Smooth muscle cell of the pulmonary artery (primary cell): ENCODE results near the gene CDKN1C. TPM values are rescaled to one million over a fixed set of nuclear protein-coding genes. Genes with fewer than 3 reads are reported as not detected.

Source experiments
- total RNA-seq: library from RNA; depleted of rRNA; stranded (reverse); fragments of >200 nt; gene quantifications from 2 replicates; pipeline ENCODE4 v1.2.3, GENCODE V29; 2014

The CDKN1C gene
- total RNA-seq: 1.2 and 1.3 TPM in 2 replicates

DNA sequence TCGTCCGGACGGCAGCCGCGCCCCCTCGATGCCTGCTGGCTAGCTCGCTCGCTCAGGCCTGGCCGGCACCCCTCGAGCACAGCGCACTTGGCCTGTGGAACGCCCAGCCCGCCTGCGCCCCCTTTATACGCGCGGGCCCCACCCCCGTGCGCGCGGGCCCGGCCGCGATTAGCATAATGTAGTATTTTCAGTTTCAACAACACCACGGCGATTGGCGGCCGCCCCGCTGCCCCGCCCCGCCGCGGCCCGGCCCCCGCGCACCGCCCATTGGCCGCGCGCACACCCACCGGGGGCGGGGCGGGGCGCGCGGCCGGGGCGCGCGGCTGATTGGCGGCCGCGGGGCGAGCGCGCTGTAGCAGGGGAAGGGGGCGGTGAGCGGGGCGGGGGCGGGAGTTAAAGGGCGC, at the start of gene CDKN1C:
Gene CDKN1C (minus strand): TSS at position 98 of the 404 bp plus-strand sequence. CDS start 319 bp downstream, outside the sequence.

DNA sequence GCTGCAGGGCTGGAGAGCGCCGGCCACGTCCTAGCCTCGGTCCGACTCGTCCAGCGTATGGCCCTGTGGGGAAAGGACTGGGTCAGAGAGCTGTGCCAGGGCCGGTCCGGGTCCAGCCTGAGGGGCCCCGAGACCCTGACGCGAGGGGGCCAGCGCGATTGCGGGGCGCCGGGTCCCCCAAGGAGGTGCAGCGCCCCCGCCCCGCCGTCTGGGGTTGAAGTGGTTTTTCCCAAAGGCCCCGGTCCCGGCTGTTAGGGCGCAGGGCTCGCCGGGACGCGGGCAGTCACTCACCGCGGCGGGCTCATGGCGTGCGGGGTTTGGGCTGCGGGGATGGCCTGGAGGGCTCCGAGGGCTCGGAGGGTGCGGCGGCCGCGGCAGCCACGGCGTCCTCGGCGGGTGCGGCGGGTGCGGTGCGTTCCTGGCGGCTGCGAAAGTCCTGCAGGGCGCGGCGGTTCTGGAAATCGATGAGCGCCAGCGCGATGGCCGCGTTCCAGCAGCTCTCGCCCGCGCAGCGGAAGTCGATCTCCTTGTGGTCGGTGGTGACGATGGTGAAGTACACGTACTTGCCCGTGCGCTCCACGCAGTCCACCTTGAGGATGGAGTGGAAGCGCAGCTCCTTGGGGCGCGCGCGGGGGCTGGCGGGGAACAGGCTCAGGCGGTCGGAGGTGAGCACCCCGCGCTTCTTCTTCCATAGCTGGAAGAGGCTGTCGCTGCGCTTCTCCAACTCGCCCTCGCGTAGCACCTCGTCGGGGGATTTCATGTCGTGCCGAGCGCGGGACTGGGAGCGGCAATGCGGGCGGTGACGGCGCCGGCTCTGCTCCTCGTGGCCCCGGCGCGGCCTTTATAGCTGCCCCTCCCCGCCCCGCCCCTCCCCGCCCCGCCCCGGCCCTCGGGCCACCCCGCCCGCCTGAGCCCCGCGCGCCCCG, 43.3 kb upstream of the CDKN1C start, which contains the start of gene PHLDA2:
Gene PHLDA2 (minus strand): TSS at position 816 of the 926 bp plus-strand sequence. CDS start 56 bp downstream, at position 760.

Other genes with a start within 250 kb of the CDKN1C start
- 3.9 and 4.8 TPM in 2 replicates for gene KCNQ1OT1, start 185.8 kb downstream of the CDKN1C start, total RNA-seq
- 5.8 and 9.1 TPM in 2 replicates for gene PHLDA2, start 43.6 kb upstream of the CDKN1C start, total RNA-seq
- 97.7 and 103 TPM in 2 replicates for gene NAP1L4, start 106.6 kb upstream of the CDKN1C start, total RNA-seq
- 71.2 and 85.3 TPM in 2 replicates for gene CARS1, start 171.6 kb upstream of the CDKN1C start, total RNA-seq